ENCODE data around the gene ZNF473.

GRCh38 chr19:50058425-50058824 is 32.6 kb downstream of the ZNF473 start:
- TF ChIP-seq EZH2phosphoT487 (IDR thresholded peaks at IDR 0.05; ENCODE audit: insufficient read depth, low read depth): no peak
- TF ChIP-seq EZH2 (IDR thresholded peaks at IDR 0.05; ENCODE audit: insufficient read depth, poor library complexity, severe bottlenecking): no peak
